Central memory CD4-positive, alpha-beta T cell (primary cell): ENCODE measurements around the gene TRIM46.

Source experiments
- DNase-seq: peaks from one replicate; pipeline ENCODE4 v3.0.0; 2022
- total RNA-seq, 3 experiments: gene quantifications; one replicate each; lab custom pipeline; 2026; lab: John Stamatoyannopoulos, UW

The TRIM46 gene, protein sequence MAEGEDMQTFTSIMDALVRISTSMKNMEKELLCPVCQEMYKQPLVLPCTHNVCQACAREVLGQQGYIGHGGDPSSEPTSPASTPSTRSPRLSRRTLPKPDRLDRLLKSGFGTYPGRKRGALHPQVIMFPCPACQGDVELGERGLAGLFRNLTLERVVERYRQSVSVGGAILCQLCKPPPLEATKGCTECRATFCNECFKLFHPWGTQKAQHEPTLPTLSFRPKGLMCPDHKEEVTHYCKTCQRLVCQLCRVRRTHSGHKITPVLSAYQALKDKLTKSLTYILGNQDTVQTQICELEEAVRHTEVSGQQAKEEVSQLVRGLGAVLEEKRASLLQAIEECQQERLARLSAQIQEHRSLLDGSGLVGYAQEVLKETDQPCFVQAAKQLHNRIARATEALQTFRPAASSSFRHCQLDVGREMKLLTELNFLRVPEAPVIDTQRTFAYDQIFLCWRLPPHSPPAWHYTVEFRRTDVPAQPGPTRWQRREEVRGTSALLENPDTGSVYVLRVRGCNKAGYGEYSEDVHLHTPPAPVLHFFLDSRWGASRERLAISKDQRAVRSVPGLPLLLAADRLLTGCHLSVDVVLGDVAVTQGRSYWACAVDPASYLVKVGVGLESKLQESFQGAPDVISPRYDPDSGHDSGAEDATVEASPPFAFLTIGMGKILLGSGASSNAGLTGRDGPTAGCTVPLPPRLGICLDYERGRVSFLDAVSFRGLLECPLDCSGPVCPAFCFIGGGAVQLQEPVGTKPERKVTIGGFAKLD
- 2.9 to 10.8 (median 7.9) reads per million in 3 experiments for total RNA-seq

DNA sequence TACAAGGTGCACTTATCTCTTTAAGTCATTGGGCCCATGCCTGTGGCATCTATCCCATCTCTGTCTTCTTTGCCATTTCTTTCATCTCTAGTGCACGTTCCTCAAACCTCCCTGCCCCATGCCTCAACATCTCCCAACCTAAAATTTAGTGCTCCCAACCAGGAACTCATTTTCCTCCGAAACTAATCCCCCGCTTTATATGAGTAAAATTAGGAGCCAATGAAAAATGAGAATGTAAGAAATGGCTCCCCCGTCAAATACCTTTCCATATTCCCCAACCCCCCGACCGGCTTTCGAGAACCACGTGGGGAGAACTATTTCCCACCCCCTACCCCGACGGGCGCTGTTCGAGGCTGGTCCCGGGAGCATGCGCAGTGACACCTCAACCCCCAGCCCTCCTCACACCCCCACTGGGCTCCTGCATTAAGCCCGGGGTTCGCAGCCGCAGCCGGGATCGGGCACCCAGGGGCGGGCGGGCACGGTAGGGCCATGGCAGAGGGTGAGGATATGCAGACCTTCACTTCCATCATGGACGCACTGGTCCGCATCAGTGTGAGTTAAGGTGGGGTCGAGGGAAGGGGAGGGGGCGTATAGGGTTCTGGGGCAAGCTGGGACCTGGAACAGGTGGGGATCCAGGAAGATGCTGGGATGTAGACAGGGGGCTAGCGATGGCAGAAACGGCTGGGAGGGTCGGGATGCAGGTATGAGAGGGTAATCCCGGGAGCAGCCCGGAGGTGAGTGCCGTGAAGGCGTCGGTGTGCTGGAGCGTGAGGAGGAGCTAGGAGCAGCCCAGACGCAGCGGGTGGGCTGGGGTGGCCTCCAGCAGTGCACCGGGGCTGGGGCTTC is at the start of gene TRIM46:
TRIM46 (plus strand) TSS at position 372 of the 846 bp plus-strand sequence; CDS start at position 490, 118 bp downstream.
- DNase-seq, result peak; percentile 46

- no peak for DNase-seq
These were observed 48.9 kb upstream of the TRIM46 start for GRCh38 chr1:155124503-155125463.

GRCh38 chr1:155125511-155125945 is 48.1 kb upstream of the TRIM46 start:
- DNase-seq, result no peak

GRCh38 chr1:155125946-155126555 is 47.6 kb upstream of the TRIM46 start:
- DNase-seq, result no peak

GRCh38 chr1:155126556-155127104 is 47.0 kb upstream of the TRIM46 start:
- DNase-seq, result peak; percentile 29

- DNase-seq, result peak; percentile 28
These were observed 46.3 kb upstream of the TRIM46 start, which contains the start of gene EFNA1 for GRCh38 chr1:155127105-155127966. Gene EFNA1, plus strand, starts transcription at chr1:155127876. Its CDS starts 102 bp downstream, at chr1:155127978.

DNA sequence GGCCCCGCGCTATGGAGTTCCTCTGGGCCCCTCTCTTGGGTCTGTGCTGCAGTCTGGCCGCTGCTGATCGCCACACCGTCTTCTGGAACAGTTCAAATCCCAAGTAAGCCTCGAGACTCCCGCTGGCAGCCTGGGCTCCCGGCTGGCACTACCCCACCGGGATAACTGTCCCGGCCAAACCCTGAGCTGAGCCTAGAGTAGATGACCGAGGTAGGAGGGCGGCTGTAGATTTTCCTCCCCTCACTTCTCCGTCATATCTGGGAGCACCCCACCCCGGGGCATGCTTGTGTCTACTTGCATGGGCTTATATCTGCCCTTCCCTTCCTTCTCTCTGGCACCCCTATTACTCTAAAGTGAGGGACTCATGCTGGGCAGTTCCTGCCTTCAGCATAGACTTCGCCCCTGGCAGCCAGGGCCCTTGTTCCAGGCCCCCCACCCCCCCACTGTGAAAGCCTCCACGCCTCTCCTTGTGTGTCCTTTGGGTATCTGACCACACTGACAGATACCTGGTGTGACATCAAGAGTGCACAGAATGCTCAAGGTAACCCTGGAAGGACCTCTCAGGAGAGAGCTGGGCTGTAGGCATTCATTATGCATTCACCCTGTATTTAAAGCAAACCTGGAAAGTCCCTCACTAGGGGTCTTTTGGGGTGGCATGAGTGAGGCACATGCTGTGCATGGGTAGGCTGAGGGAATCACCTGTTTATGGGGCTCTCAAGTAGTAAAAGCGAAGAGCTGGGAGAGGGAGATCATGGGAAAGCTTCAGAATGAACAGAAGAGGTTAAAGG is 45.5 kb upstream of the TRIM46 start:
- DNase-seq, result no peak

GRCh38 chr1:155128755-155129473 is 44.7 kb upstream of the TRIM46 start:
- DNase-seq, result no peak

GRCh38 chr1:155130272-155131006 is 43.2 kb upstream of the TRIM46 start:
- no peak for DNase-seq

DNA sequence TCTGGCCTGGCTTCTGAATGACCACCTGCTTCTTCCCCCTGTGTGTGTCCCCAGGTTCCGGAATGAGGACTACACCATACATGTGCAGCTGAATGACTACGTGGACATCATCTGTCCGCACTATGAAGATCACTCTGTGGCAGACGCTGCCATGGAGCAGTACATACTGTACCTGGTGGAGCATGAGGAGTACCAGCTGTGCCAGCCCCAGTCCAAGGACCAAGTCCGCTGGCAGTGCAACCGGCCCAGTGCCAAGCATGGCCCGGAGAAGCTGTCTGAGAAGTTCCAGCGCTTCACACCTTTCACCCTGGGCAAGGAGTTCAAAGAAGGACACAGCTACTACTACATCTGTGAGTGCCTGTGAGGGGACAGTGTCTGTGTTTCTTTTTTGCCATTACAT is 42.4 kb upstream of the TRIM46 start:
- DNase-seq, result no peak

DNA sequence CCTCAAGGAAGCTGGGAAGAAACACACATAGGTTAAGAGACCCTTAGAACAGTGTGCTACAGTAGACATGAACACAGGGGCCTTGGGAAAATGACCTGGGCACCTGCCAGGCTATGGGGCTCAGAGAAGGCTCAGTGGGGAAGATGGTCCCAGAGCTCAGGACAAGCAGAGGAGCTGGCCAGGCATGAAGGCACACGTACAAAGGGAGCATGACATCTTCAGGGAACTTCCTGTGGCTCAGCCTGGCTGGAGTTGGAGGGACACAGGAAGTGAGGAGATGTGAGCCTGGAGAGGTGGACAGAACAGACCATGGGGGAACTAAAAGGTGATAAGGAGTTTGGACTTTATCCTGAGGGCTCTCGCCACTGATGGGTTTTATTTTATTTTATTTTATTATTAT is 41.8 kb upstream of the TRIM46 start:
- no peak for DNase-seq

GRCh38 chr1:155133799-155134281 is 39.8 kb upstream of the TRIM46 start:
- DNase-seq, result no peak

- DNase-seq, result no peak
These were observed 39.3 kb upstream of the TRIM46 start for GRCh38 chr1:155134322-155134721.

- DNase-seq, result no peak
These were observed 38.7 kb upstream of the TRIM46 start for GRCh38 chr1:155134880-155135414.

- DNase-seq, result peak; percentile 91
These were observed 38.1 kb upstream of the TRIM46 start, which contains the start of gene SLC50A1 for GRCh38 chr1:155135415-155136028. Gene SLC50A1, plus strand, starts transcription at chr1:155135852. Its CDS starts 60 bp downstream, at chr1:155135912.

DNA sequence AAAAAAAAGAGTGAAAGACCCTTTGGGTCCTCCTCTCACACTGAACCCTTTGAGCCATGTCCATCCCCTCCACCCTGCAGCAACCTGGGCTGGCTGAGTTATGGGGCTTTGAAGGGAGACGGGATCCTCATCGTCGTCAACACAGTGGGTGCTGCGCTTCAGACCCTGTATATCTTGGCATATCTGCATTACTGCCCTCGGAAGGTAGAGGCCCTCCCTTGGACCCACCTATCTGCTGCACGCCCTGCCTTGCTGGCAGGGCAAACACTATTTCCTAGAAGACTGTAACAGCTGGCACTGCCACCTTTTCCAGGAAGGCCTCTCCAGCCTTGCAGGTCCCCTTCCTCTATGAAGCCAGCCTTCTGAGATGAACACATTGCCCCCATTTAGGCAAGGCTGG is 36.9 kb upstream of the TRIM46 start:
- no peak for DNase-seq
